Muscle layer of duodenum (tissue), 2 donors: ENCODE results near the gene PJA2.

ENCODE experiments used
- H3K27ac ChIP-seq: one replicate; pipeline ENCODE4 v1.7.0; 2013; ENCODE audit warnings: mild to moderate bottlenecking, low read length
- H3K27me3 ChIP-seq: one replicate; pipeline ENCODE4 v1.7.0; 2013; ENCODE audit warnings: low read depth, mild to moderate bottlenecking, control low read depth, low read length
- H3K36me3 ChIP-seq, 2 donors: one replicate each; pipeline ENCODE4 v1.7.0; 2013; ENCODE audit warnings: low read length in 2 of 2, control low read depth in 1 of 2, mild to moderate bottlenecking in 1 of 2; ENCODE audit not compliant: insufficient read depth in 2 of 2, control insufficient read depth in 1 of 2
- H3K4me1 ChIP-seq, 2 donors: one replicate each; pipeline ENCODE4 v1.7.0; 2013; ENCODE audit warnings: low read length in 2 of 2, mild to moderate bottlenecking in 2 of 2, control low read depth in 1 of 2, moderate library complexity in 1 of 2; ENCODE audit not compliant: insufficient read depth in 2 of 2, control insufficient read depth in 1 of 2
- H3K4me3 ChIP-seq, 2 donors: one replicate each; pipeline ENCODE4 v1.7.0; 2013; ENCODE audit warnings: low read length in 2 of 2, low read depth in 1 of 2, mild to moderate bottlenecking in 1 of 2
- H3K9me3 ChIP-seq, 2 donors: one replicate each; pipeline ENCODE4 v1.7.0; 2013; ENCODE audit warnings: low read length in 2 of 2, control low read depth in 1 of 2, mild to moderate bottlenecking in 1 of 2; ENCODE audit not compliant: control insufficient read depth in 1 of 2
- donor health status: healthy.

PJA2 gene

DNA sequence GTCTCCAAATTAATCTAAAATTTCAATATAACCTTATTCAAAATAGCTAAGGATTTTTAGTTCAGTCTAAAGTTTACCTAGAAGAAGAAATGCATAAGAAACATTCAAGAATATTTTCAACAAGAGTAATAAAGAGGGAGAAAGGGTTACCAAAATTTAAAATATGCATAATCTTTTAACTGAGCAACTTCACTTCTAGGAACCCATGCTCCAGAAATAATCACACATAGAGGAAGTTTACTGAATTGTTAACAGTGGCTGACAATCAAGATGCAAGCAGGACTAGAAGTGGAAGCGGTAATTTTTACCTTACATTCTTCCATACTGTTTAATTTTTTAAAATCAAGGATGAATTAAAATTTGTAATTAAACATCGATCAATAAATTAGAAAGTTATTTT is 1.9 kb downstream of the PJA2 start:
- peak overlapping the region; percentile 70 to 98 for H3K4me3 ChIP-seq
- H3K27me3 ChIP-seq, result no peaks in the 10 kb centered on the region
- peaks cover 0 to 18% of the 10 kb centered on the region in 2 donors for H3K36me3 ChIP-seq
- peak overlapping the region; percentile 93 for H3K27ac ChIP-seq
- peaks cover 18 to 36% of the 10 kb centered on the region in 2 donors for H3K4me1 ChIP-seq
- H3K9me3 ChIP-seq, result no peaks in the 10 kb centered on the region

DNA sequence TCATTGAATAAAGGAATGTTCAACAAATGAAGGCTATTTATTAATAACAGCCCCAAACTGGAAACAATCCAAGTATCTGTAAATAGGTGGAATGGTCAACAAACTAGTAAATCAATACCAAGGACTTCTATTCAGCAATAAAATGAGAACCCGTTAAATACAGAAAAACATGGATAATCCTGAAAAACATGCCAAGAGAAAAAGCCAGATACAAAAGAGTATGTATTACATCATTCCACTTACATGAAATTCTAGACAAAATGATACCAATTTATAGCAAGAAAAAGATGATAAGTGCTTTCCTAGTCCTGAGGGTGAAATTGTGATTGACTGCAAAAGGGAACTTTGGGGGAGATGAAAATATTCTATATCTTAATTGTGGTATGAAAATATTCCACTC is 3.1 kb downstream of the PJA2 start:
- no peaks in the 10 kb centered on the region for H3K9me3 ChIP-seq
- H3K4me1 ChIP-seq, result peaks cover 17 to 40% of the 10 kb centered on the region in 2 donors
- no peaks in the 10 kb centered on the region for H3K27me3 ChIP-seq
- H3K27ac ChIP-seq, result peak overlapping the region; percentile 25
- H3K36me3 ChIP-seq, result peaks cover 0 to 18% of the 10 kb centered on the region in 2 donors
- peak overlapping the region; percentile 70 to 98 for H3K4me3 ChIP-seq

DNA sequence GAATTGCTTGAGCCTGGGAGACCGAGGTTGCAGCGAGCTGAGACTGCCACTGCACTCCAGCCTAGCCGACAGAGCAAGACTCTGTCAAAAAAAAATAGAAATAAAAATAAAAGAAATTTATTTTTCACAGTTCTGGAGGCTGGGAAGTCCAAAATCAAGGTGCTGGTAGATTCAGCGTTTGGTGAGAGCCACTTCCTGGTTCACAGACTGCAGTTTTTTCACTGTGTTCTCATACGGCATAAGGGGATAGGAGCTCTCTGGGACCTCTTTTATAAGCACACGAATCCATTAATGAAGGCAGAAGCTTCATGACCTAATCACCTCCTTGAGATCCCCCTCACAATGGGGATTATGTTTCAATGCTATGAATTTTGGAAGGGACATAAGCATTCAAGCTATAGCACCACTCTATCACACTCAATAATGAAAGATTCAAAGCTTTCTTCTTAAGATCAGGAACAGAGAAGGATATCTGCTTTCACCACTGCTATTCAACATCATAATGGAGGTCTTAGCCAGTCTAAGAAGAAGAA is 5.3 kb downstream of the PJA2 start:
- Histone ChIP-seq H3K4me3 (no peak overlapping the region), H3K9me3 (no peaks in the 10 kb centered on the region), H3K27ac (no peak overlapping the region), H3K4me1 (peaks cover 11 to 44% of the 10 kb centered on the region in 2 donors), H3K27me3 (no peaks in the 10 kb centered on the region), H3K36me3 (peaks cover 0 to 8% of the 10 kb centered on the region in 2 donors)

GRCh38 chr5:109403469-109403868 is 6.3 kb downstream of the PJA2 start:
- Histone ChIP-seq H3K27me3 (no peaks in the 10 kb centered on the region), H3K4me1 (peaks cover 11 to 52% of the 10 kb centered on the region in 2 donors), H3K4me3 (no peak overlapping the region), H3K27ac (no peak overlapping the region), H3K9me3 (no peaks in the 10 kb centered on the region), H3K36me3 (no peaks in the 10 kb centered on the region)

DNA sequence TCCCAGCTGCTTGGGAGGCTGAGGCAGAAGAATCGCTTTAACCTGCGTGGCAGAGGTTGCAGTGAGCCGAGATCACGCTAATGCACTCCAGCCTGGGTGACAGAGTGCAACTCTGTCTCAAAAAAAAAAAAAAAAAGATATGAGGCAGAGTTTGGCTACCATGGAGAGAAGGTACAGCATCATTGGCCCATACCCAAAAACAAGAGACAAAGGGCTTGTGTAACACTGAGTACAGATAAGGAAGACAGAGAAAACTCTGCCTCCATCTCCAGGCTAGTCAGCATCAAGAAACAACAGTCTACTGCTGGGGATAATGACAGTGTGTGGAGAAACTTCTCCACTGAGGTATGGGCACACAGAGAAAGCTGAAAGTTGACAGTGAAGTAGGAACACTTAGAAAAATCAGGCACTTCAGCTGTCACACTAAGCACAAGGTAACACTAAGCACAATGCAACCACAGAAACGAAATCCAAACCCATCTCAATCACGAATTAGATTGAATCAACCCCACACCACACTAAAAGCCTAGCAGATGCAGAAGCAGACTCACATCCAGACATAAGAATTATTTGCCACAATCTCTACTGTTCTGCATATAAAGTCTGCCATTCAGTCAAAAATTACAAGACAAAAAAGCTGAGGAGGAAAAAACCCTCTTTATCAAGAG is 10.5 kb downstream of the PJA2 start:
- H3K4me1 ChIP-seq, result peaks cover 0 to 43% of the 10 kb centered on the region in 2 donors
- H3K27ac ChIP-seq, result no peak overlapping the region
- no peaks in the 10 kb centered on the region for H3K27me3 ChIP-seq
- H3K4me3 ChIP-seq, result no peak overlapping the region
- H3K36me3 ChIP-seq, result no peaks in the 10 kb centered on the region
- H3K9me3 ChIP-seq, result no peaks in the 10 kb centered on the region

DNA sequence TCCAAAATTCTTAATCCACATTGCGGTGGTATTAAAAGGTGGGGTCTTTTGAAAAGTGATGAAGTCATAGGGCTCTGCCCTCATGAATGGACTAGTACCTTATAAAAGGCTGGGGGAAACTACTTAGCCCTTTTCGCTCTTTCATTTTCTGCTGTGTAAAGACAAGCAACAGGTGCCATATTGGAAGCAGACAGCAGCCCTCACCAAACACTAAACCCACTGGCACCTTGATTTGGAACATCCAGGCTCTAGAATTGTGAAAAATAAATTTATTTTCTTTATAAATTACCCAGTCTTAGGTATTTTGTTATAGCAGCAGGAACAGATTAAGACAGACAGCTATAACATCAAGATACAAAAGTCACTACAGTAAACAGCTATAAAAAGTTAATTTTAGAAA is 12.8 kb downstream of the PJA2 start:
- Histone ChIP-seq H3K27ac (no peak overlapping the region), H3K36me3 (no peaks in the 10 kb centered on the region), H3K9me3 (no peaks in the 10 kb centered on the region), H3K4me1 (peaks cover 0 to 46% of the 10 kb centered on the region in 2 donors), H3K27me3 (no peaks in the 10 kb centered on the region), H3K4me3 (no peak overlapping the region)

DNA sequence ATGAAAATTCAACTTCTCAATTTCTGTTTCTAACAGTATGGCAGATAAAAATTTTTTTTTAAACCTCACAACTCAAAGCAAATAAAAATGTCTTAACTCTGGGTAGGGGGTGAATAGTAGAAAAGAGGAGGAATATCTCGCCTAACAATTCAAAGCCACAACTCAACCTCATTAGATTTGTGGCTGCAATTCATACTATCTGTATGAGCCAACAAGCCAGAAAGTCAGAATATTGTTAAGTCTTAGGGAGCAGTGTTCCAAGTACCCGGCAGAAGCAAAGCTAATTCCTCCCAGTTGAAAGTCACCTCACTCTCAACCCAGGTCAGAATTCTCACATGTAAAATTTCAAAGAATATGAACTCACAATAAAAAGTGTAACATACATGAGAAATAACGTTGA is 15.0 kb downstream of the PJA2 start:
- Histone ChIP-seq H3K27ac (no peak overlapping the region), H3K4me3 (no peak overlapping the region), H3K36me3 (no peaks in the 10 kb centered on the region), H3K4me1 (peaks cover 0 to 48% of the 10 kb centered on the region in 2 donors), H3K27me3 (no peaks in the 10 kb centered on the region), H3K9me3 (no peaks in the 10 kb centered on the region)

GRCh38 chr5:109390188-109390587 is 19.6 kb downstream of the PJA2 start:
- Histone ChIP-seq H3K27ac (no peak overlapping the region), H3K9me3 (no peaks in the 10 kb centered on the region), H3K36me3 (no peaks in the 10 kb centered on the region), H3K27me3 (no peaks in the 10 kb centered on the region), H3K4me3 (no peak overlapping the region), H3K4me1 (peaks cover 13 to 48% of the 10 kb centered on the region in 2 donors)

DNA sequence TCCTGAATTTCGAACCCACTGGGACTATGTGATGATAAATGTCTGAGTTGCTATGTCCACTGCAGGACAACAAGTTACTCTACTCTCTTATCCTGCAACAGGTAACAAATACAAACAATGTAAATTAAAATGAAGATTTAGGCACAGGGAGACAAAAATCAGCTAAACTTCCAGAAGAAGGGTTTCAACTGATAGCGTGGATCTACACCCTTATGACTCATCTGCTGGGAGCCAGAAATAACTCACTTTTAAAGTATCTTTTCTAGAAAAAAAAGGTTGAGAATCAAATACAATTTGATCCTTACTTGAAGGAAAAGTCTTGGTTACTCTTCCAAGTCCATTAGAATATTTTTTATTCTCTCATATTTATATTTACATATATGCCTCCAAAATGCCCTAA is 21.4 kb downstream of the PJA2 start:
- H3K27me3 ChIP-seq, result no peaks in the 10 kb centered on the region
- H3K36me3 ChIP-seq, result no peaks in the 10 kb centered on the region
- no peak overlapping the region for H3K27ac ChIP-seq
- H3K9me3 ChIP-seq, result no peaks in the 10 kb centered on the region
- H3K4me1 ChIP-seq, result peaks cover 13 to 32% of the 10 kb centered on the region in 2 donors
- no peak overlapping the region for H3K4me3 ChIP-seq

- Histone ChIP-seq H3K4me1 (peaks cover 13 to 28% of the 10 kb centered on the region in 2 donors), H3K36me3 (peaks cover 0 to under 1% of the 10 kb centered on the region in 2 donors), H3K27me3 (no peaks in the 10 kb centered on the region), H3K4me3 (no peak overlapping the region), H3K9me3 (no peaks in the 10 kb centered on the region), H3K27ac (peak overlapping the region; percentile 26)
These were observed 22.3 kb downstream of the PJA2 start for GRCh38 chr5:109387408-109387974.

GRCh38 chr5:109378095-109378494 is 31.7 kb downstream of the PJA2 start:
- Histone ChIP-seq H3K4me3 (no peak overlapping the region), H3K27ac (no peak overlapping the region), H3K4me1 (peaks cover 0 to 16% of the 10 kb centered on the region in 2 donors), H3K27me3 (no peaks in the 10 kb centered on the region), H3K9me3 (no peaks in the 10 kb centered on the region), H3K36me3 (peaks cover 31 to 33% of the 10 kb centered on the region in 2 donors)
